ENCODE results near the gene ANLN. TPM values are rescaled to one million over a fixed set of nuclear protein-coding genes. Genes with fewer than 3 reads are reported as not detected.
"Not testable (repeated sequence)": the region's sequence is repeated elsewhere in the genome, so short reads cannot be mapped to it uniquely, and the experiment has no call there.

Gene ANLN
- total RNA-seq, 4 donors from 2014 or later = 0.73 to 1.8 (median 1.3) TPM

GRCh38 chr7:36491317-36491716 is 101.7 kb downstream of the ANLN start:
- no peak for ATAC-seq
- no peak for TF ChIP-seq POLR2A (IDR thresholded peaks at IDR 0.05)
- TF ChIP-seq, protein P1, sequence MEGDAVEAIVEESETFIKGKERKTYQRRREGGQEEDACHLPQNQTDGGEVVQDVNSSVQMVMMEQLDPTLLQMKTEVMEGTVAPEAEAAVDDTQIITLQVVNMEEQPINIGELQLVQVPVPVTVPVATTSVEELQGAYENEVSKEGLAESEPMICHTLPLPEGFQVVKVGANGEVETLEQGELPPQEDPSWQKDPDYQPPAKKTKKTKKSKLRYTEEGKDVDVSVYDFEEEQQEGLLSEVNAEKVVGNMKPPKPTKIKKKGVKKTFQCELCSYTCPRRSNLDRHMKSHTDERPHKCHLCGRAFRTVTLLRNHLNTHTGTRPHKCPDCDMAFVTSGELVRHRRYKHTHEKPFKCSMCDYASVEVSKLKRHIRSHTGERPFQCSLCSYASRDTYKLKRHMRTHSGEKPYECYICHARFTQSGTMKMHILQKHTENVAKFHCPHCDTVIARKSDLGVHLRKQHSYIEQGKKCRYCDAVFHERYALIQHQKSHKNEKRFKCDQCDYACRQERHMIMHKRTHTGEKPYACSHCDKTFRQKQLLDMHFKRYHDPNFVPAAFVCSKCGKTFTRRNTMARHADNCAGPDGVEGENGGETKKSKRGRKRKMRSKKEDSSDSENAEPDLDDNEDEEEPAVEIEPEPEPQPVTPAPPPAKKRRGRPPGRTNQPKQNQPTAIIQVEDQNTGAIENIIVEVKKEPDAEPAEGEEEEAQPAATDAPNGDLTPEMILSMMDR (IDR thresholded peaks at IDR 0.05 in 4 of 5, conservative IDR thresholded peaks at IDR 0.05 in 1 of 5) = no peak
- H3K4me1 ChIP-seq = no peaks in the 10 kb centered on the region
- no peak for DNase-seq
- H3K9me3 ChIP-seq = no peaks in the 10 kb centered on the region
- no peak overlapping the region for H3K4me3 ChIP-seq
- no peaks in the 10 kb centered on the region for H3K27me3 ChIP-seq
- intact Hi-C loops (cut with DNase I; ENCODE audit: low total_unique reads) (no loop called here), in situ Hi-C loops (cut with MboI; ENCODE audit: low sequenced_read_pairs in 4 of 4) (no loop called here)
- no peaks in the 10 kb centered on the region for H3K36me3 ChIP-seq
- no peak overlapping the region for H3K27ac ChIP-seq

- intact Hi-C loops (cut with DNase I; ENCODE audit: low total_unique reads) (no loop called here), in situ Hi-C loops (cut with MboI; ENCODE audit: low sequenced_read_pairs in 4 of 4) (no loop called here)
- no peak for ATAC-seq
- Histone ChIP-seq H3K9me3 (no peaks in the 10 kb centered on the region), H3K27me3 (no peaks in the 10 kb centered on the region), H3K36me3 (no peaks in the 10 kb centered on the region), H3K27ac (no peak overlapping the region), H3K4me1 (no peaks in the 10 kb centered on the region), H3K4me3 (no peak overlapping the region)
- TF ChIP-seq, protein P1 (IDR thresholded peaks at IDR 0.05 in 4 of 5, conservative IDR thresholded peaks at IDR 0.05 in 1 of 5) = no peak
- no peak for TF ChIP-seq POLR2A (IDR thresholded peaks at IDR 0.05)
- DNase-seq = no peak
Measured at GRCh38 chr7:36496576-36496975, 106.9 kb downstream of the ANLN start.

- H3K4me3 ChIP-seq; in situ Hi-C loops (cut with MboI; ENCODE audit: low sequenced_read_pairs in 4 of 4); H3K9me3 ChIP-seq; intact Hi-C loops (cut with DNase I; ENCODE audit: low total_unique reads); DNase-seq; H3K27ac ChIP-seq; H3K36me3 ChIP-seq; H3K27me3 ChIP-seq; H3K4me1 ChIP-seq; ATAC-seq: not testable (repeated sequence)
Measured at GRCh38 chr7:36497176-36497575, 107.5 kb downstream of the ANLN start.

GRCh38 chr7:36497775-36498174 is 108.1 kb downstream of the ANLN start:
- H3K4me1 ChIP-seq = no peaks in the 10 kb centered on the region
- in situ Hi-C loops (cut with MboI; ENCODE audit: low sequenced_read_pairs in 4 of 4) = no loop called here
- H3K36me3 ChIP-seq = no peaks in the 10 kb centered on the region
- no peak overlapping the region for H3K4me3 ChIP-seq
- no peak overlapping the region for H3K27ac ChIP-seq
- DNase-seq (no peak), ATAC-seq (no peak)
- intact Hi-C loops (cut with DNase I; ENCODE audit: low total_unique reads) = no loop called here
- H3K27me3 ChIP-seq = no peaks in the 10 kb centered on the region
- no peaks in the 10 kb centered on the region for H3K9me3 ChIP-seq
- TF ChIP-seq POLR2A (IDR thresholded peaks at IDR 0.05) = no peak

Other genes with a start within 250 kb of the ANLN start
- 10 to 100 TPM; 41.0 to 68.5 (median 61.3) TPM for gene EEPD1, start 236.6 kb upstream of the ANLN start, total RNA-seq